Panc1 (cell line): ENCODE measurements around the gene PIK3R6.

Experiments
- POLR2AphosphoS5 ChIP-seq: IDR thresholded peaks from 2 replicates; pipeline ENCODE4 v1.6.1; 2012; ENCODE audit warnings: mild to moderate bottlenecking, low read depth, low read length, moderate library complexity
- SIN3A ChIP-seq: IDR thresholded peaks from 2 replicates; pipeline ENCODE4 v1.6.1; 2012; ENCODE audit warnings: low read depth, mild to moderate bottlenecking, low read length, moderate library complexity, borderline replicate concordance; ENCODE audit not compliant: insufficient read depth
- TCF7L2 ChIP-seq: IDR thresholded peaks from 2 replicates; pipeline ENCODE4 v1.6.1; 2011; ENCODE audit warnings: mild to moderate bottlenecking, low read depth, low read length, inconsistent platforms
- TF ChIP-seq, protein P1 (sequence below): fragments of 450-650 bp; IDR thresholded peaks from 2 replicates; pipeline ENCODE4 v1.5.1; 2017; ENCODE audit warnings: mild to moderate bottlenecking
- TF ChIP-seq, protein P2 (sequence below), 2 experiments: IDR thresholded peaks; 2 replicates each; pipeline ENCODE4 v1.6.1; 2011 to 2012; ENCODE audit warnings: low read depth in 2 of 2, control low read depth in 1 of 2, low read length in 1 of 2, mild to moderate bottlenecking in 1 of 2, moderate library complexity in 1 of 2; ENCODE audit not compliant: insufficient read depth in 1 of 2

- TF ChIP-seq POLR2AphosphoS5, result no peak
- TF ChIP-seq, protein P1, sequence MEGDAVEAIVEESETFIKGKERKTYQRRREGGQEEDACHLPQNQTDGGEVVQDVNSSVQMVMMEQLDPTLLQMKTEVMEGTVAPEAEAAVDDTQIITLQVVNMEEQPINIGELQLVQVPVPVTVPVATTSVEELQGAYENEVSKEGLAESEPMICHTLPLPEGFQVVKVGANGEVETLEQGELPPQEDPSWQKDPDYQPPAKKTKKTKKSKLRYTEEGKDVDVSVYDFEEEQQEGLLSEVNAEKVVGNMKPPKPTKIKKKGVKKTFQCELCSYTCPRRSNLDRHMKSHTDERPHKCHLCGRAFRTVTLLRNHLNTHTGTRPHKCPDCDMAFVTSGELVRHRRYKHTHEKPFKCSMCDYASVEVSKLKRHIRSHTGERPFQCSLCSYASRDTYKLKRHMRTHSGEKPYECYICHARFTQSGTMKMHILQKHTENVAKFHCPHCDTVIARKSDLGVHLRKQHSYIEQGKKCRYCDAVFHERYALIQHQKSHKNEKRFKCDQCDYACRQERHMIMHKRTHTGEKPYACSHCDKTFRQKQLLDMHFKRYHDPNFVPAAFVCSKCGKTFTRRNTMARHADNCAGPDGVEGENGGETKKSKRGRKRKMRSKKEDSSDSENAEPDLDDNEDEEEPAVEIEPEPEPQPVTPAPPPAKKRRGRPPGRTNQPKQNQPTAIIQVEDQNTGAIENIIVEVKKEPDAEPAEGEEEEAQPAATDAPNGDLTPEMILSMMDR, result no peak
- TF ChIP-seq, protein P2, sequence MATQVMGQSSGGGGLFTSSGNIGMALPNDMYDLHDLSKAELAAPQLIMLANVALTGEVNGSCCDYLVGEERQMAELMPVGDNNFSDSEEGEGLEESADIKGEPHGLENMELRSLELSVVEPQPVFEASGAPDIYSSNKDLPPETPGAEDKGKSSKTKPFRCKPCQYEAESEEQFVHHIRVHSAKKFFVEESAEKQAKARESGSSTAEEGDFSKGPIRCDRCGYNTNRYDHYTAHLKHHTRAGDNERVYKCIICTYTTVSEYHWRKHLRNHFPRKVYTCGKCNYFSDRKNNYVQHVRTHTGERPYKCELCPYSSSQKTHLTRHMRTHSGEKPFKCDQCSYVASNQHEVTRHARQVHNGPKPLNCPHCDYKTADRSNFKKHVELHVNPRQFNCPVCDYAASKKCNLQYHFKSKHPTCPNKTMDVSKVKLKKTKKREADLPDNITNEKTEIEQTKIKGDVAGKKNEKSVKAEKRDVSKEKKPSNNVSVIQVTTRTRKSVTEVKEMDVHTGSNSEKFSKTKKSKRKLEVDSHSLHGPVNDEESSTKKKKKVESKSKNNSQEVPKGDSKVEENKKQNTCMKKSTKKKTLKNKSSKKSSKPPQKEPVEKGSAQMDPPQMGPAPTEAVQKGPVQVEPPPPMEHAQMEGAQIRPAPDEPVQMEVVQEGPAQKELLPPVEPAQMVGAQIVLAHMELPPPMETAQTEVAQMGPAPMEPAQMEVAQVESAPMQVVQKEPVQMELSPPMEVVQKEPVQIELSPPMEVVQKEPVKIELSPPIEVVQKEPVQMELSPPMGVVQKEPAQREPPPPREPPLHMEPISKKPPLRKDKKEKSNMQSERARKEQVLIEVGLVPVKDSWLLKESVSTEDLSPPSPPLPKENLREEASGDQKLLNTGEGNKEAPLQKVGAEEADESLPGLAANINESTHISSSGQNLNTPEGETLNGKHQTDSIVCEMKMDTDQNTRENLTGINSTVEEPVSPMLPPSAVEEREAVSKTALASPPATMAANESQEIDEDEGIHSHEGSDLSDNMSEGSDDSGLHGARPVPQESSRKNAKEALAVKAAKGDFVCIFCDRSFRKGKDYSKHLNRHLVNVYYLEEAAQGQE (IDR thresholded peaks at IDR 0.05; ENCODE audit: insufficient read depth in 1 of 2, low read depth in 2 of 2, low read length in 1 of 2), result no peak
- TF ChIP-seq TCF7L2, result no peak
- TF ChIP-seq SIN3A, result no peak
Observed at GRCh38 chr17:8818047-8818446, 49.4 kb downstream of the PIK3R6 start.
